Progenitor cell of endocrine pancreas (in vitro differentiated cells): ENCODE results near the gene HEMK1. TPM values are rescaled to one million over a fixed set of nuclear protein-coding genes. Genes with fewer than 3 reads are reported as not detected.

Experiments
- DNase-seq: peaks from one replicate; pipeline ENCODE4 v3.0.0; 2021; ENCODE audit warnings: low spot score; ENCODE audit not compliant: unreplicated experiment
- H3K27ac Mint-ChIP-seq: 2 replicates; pipeline ENCODE4 v1.8.0; 2021; ENCODE audit warnings: mild to moderate bottlenecking, moderate library complexity, mixed read lengths
- H3K27me3 Mint-ChIP-seq: 2 replicates; pipeline ENCODE4 v1.8.0; 2021; ENCODE audit warnings: mixed read lengths
- H3K36me3 Mint-ChIP-seq: 2 replicates; pipeline ENCODE4 v1.8.0; 2022; ENCODE audit warnings: mixed read lengths; ENCODE audit not compliant: insufficient read depth
- H3K4me1 Mint-ChIP-seq: 2 replicates; pipeline ENCODE4 v1.8.0; 2021; ENCODE audit warnings: low read depth, mixed read lengths
- H3K4me3 Mint-ChIP-seq: 2 replicates; pipeline ENCODE4 v1.8.0; 2021; ENCODE audit warnings: low read depth, mild to moderate bottlenecking, moderate library complexity, mixed read lengths
- H3K9me3 Mint-ChIP-seq: 2 replicates; pipeline ENCODE4 v1.8.0; 2021; ENCODE audit warnings: low read depth, mixed read lengths
- total RNA-seq: library from RNA; stranded (reverse); gene quantifications from 2 replicates; pipeline ENCODE4 v1.2.1, GENCODE V29; 2021
- TF ChIP-seq, protein P1 (sequence below): fragments of 200-600 bp; sonication (generic); IDR thresholded peaks from one replicate; pipeline ENCODE4 v1.5.0; 2021; ENCODE audit warnings: antibody characterized with exemption, mild to moderate bottlenecking; ENCODE audit not compliant: unreplicated experiment

The HEMK1 gene
- total RNA-seq, 1 donor from 2014 or later = 23.7 TPM

DNA sequence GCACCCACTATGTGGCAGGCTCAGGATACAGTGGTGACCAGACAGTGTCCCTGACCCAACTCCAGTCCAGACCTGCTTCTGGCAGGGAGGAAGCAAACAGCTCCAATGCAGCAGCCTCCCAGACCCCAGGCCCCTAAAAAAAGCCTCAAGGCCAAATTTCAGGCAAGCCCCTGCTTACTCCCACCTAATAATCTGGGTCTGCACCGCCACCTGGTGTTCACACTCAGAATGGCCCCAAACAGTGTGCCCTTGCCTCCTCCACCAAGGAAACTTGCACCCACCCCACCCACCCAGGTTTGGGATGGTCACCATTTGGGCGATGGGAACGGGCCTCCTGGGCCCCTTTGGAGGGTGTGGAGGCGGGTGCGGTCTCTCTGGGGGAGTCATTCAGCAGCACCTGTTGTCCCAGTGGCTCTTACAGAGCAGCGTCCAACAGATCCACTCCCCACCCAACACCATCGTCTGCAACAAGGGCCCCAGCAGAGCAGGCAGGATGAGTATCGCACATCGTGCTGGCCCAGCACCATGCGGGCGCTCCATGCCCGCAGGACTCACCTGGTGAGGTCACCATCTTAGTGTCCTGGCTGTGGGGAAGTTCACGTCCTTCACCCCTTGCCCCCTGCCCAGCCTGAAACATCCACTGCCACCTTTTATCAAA is 19.1 kb upstream of the HEMK1 start:
- Mint-ChIP-seq H3K27me3 (peaks cover 15% of the 10 kb centered on the region), H3K4me1 (no peaks in the 10 kb centered on the region), H3K4me3 (no peak overlapping the region), H3K36me3 (no peaks in the 10 kb centered on the region), H3K27ac (peak overlapping the region; percentile 64), H3K9me3 (no peaks in the 10 kb centered on the region)
- TF ChIP-seq, protein P1, sequence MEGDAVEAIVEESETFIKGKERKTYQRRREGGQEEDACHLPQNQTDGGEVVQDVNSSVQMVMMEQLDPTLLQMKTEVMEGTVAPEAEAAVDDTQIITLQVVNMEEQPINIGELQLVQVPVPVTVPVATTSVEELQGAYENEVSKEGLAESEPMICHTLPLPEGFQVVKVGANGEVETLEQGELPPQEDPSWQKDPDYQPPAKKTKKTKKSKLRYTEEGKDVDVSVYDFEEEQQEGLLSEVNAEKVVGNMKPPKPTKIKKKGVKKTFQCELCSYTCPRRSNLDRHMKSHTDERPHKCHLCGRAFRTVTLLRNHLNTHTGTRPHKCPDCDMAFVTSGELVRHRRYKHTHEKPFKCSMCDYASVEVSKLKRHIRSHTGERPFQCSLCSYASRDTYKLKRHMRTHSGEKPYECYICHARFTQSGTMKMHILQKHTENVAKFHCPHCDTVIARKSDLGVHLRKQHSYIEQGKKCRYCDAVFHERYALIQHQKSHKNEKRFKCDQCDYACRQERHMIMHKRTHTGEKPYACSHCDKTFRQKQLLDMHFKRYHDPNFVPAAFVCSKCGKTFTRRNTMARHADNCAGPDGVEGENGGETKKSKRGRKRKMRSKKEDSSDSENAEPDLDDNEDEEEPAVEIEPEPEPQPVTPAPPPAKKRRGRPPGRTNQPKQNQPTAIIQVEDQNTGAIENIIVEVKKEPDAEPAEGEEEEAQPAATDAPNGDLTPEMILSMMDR = peak; percentile 91
- peak; percentile 68 for DNase-seq

GRCh38 chr3:50551054-50551659 is 18.2 kb upstream of the HEMK1 start:
- H3K36me3 Mint-ChIP-seq = no peaks in the 10 kb centered on the region
- no peaks in the 10 kb centered on the region for H3K9me3 Mint-ChIP-seq
- no peaks in the 10 kb centered on the region for H3K4me1 Mint-ChIP-seq
- TF ChIP-seq, protein P1 = no peak
- no peak overlapping the region for H3K4me3 Mint-ChIP-seq
- no peak overlapping the region for H3K27ac Mint-ChIP-seq
- no peak for DNase-seq
- peaks cover 15% of the 10 kb centered on the region for H3K27me3 Mint-ChIP-seq

DNA sequence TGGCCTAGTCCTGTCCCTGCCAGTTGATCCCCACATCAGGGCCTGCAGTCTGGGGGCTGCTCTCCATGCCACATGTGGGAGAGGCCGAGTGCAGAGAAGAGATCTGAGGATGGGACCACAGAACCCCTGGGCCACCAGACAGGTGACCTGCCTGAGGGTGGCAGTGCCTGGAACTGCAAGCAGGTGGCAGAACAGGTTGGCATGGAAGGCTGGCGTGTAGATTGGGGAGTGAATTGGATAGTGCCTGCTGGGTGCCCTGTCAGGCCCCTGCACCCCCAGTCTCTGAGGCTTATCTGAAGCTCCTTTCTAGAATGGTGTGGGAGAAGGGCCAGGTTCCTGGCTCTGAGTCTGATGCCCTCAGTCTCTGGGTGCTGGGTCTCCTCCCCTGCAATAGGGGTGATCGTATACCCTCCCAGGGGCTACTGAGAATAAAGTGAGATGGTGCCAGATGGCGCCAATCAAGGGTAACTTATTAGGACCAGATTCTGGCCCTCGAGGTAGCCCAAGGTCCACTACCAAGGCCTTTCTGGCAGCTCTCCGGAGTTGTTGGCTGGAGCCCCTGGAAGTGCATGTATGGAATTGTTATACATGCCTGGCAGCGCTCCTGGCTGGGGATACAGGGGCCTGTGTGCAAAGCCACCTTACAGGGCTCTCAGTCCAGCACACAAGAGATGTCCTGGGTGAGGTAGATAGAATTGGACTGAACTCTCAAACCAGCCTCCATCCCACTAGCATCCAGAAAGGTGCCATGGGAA is 17.5 kb upstream of the HEMK1 start:
- Mint-ChIP-seq H3K27me3 (peaks cover 15% of the 10 kb centered on the region), H3K27ac (no peak overlapping the region), H3K4me3 (no peak overlapping the region), H3K9me3 (no peaks in the 10 kb centered on the region), H3K4me1 (no peaks in the 10 kb centered on the region), H3K36me3 (no peaks in the 10 kb centered on the region)
- TF ChIP-seq, protein P1 = no peak
- no peak for DNase-seq

DNA sequence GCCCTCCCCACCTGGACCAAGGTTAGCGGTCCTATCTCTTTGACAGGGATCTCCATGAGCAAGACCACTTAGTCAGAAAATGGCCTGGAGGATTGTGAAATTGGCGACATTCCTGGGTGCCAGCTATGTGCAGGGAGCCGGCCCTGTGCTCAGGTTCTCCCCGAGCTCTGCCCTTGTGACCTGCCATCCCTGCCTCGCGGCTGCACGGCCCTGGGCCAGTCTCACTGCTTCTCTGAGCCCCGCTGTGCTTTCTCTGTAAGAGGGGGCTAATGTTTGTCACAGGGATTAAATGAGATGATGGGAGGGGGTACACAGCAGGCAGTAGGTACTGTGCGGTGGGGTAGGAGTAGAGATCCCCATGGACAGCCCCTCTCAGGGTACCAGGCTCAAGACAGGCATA is 16.7 kb upstream of the HEMK1 start:
- Mint-ChIP-seq H3K4me3 (no peak overlapping the region), H3K4me1 (no peaks in the 10 kb centered on the region), H3K36me3 (no peaks in the 10 kb centered on the region), H3K27me3 (peaks cover 17% of the 10 kb centered on the region), H3K27ac (no peak overlapping the region), H3K9me3 (no peaks in the 10 kb centered on the region)
- DNase-seq = no peak
- TF ChIP-seq, protein P1 = no peak

- no peaks in the 10 kb centered on the region for H3K4me1 Mint-ChIP-seq
- no peak overlapping the region for H3K27ac Mint-ChIP-seq
- no peak for DNase-seq
- TF ChIP-seq, protein P1 = no peak
- H3K27me3 Mint-ChIP-seq = peaks cover 17% of the 10 kb centered on the region
- H3K9me3 Mint-ChIP-seq = no peaks in the 10 kb centered on the region
- no peak overlapping the region for H3K4me3 Mint-ChIP-seq
- H3K36me3 Mint-ChIP-seq = no peaks in the 10 kb centered on the region
These were observed 14.8 kb upstream of the HEMK1 start for GRCh38 chr3:50554553-50554952.
